ENCODE measurements around the gene SPATS2L.

GRCh38 chr2:200383380-200384110 lies 77.1 kb downstream of the SPATS2L start:
- TF ChIP-seq CTCF (IDR thresholded peaks at IDR 0.05) (no peak), POLR2A (IDR thresholded peaks at IDR 0.05) (no peak)

Measured in adrenal gland (tissue), 5 donors.